ENCODE results near the gene MSH6. TPM values are rescaled to one million over a fixed set of nuclear protein-coding genes. Genes with fewer than 3 reads are reported as not detected.

Gene MSH6
- total RNA-seq, 1 experiment from 2014 or later = 98.0 TPM

GRCh38 chr2:47803363-47803762 lies 20.4 kb downstream of the MSH6 start:
- no peaks in the 10 kb centered on the region for H3K9me3 ChIP-seq (ENCODE audit: control insufficient read depth, insufficient read depth, low read depth, low read length)
- ChIA-PET CTCF (no interaction called here), POLR2A (no interaction called here)
- BruUV-seq (replicated peaks) = no TSS peak
- intact Hi-C loops (cut with micrococcal nuclease; ENCODE audit: unreplicated experiment) = no loop called here
- H3K27ac ChIP-seq (ENCODE audit: low read length) = no peak overlapping the region
- DNase-seq (ENCODE audit: low read depth, low spot score) (no peak), ATAC-seq (no peak)
- H3K27me3 ChIP-seq (ENCODE audit: control insufficient read depth, insufficient read depth, low read length) = no peaks in the 10 kb centered on the region
- H3K4me1 ChIP-seq (ENCODE audit: control insufficient read depth, insufficient read depth, low read length) = no peaks in the 10 kb centered on the region
- H3K36me3 ChIP-seq (ENCODE audit: control insufficient read depth, insufficient read depth, low read length) = peaks cover 52% of the 10 kb centered on the region
- TF ChIP-seq CTCF (IDR thresholded peaks at IDR 0.05) = no peak
- TF ChIP-seq TCF7L2 (IDR thresholded peaks at IDR 0.05; ENCODE audit: low read depth, low read length) = no peak
- TF ChIP-seq POLR2AphosphoS5 (IDR thresholded peaks at IDR 0.05; ENCODE audit: low read depth, low read length) = no peak
- no peak overlapping the region for H3K4me3 ChIP-seq (ENCODE audit: low read depth in 2 of 2, low read length in 2 of 2)
- in situ Hi-C loops (cut with HindIII; ENCODE audit: low pct_unique_long_range_greater_than_20kb, low sequenced_read_pairs) = no loop called here

GRCh38 chr2:47803770-47804169 lies 20.8 kb downstream of the MSH6 start:
- BruUV-seq (replicated peaks) = no TSS peak
- DNase-seq (ENCODE audit: low read depth, low spot score) (no peak), ATAC-seq (no peak)
- POLR2A ChIA-PET = no interaction called here
- in situ Hi-C loops (cut with HindIII; ENCODE audit: low pct_unique_long_range_greater_than_20kb, low sequenced_read_pairs) (no loop called here), intact Hi-C loops (cut with micrococcal nuclease; ENCODE audit: unreplicated experiment) (no loop called here)
- CTCF ChIA-PET = no interaction called here
- H3K4me3 ChIP-seq (ENCODE audit: low read depth in 2 of 2, low read length in 2 of 2) = no peak overlapping the region
- H3K27ac ChIP-seq (ENCODE audit: low read length) = no peak overlapping the region
- no peaks in the 10 kb centered on the region for H3K9me3 ChIP-seq (ENCODE audit: control insufficient read depth, insufficient read depth, low read depth, low read length)
- H3K36me3 ChIP-seq (ENCODE audit: control insufficient read depth, insufficient read depth, low read length) = peaks cover 55% of the 10 kb centered on the region
- H3K4me1 ChIP-seq (ENCODE audit: control insufficient read depth, insufficient read depth, low read length) = no peaks in the 10 kb centered on the region
- TF ChIP-seq CTCF (IDR thresholded peaks at IDR 0.05) = no peak
- no peak for TF ChIP-seq TCF7L2 (IDR thresholded peaks at IDR 0.05; ENCODE audit: low read depth, low read length)
- TF ChIP-seq SIN3A (IDR thresholded peaks at IDR 0.05; ENCODE audit: borderline replicate concordance, insufficient read depth, low read depth, low read length) = no peak
- no peak for TF ChIP-seq REST (IDR thresholded peaks at IDR 0.05; ENCODE audit: insufficient read depth in 1 of 2, low read depth in 2 of 2, low read length in 1 of 2)
- TF ChIP-seq POLR2AphosphoS5 (IDR thresholded peaks at IDR 0.05; ENCODE audit: low read depth, low read length) = no peak
- no peaks in the 10 kb centered on the region for H3K27me3 ChIP-seq (ENCODE audit: control insufficient read depth, insufficient read depth, low read length)
